ENCODE results near the gene EEF1E1. TPM values are rescaled to one million over a fixed set of nuclear protein-coding genes. Genes with fewer than 3 reads are reported as not detected.

Gene EEF1E1
- total RNA-seq, 1 donor from 2014 or later, result 52.6 TPM

GRCh38 chr6:8113131-8113654 is 10.8 kb upstream of the EEF1E1 start:
- TF ChIP-seq, protein P1, sequence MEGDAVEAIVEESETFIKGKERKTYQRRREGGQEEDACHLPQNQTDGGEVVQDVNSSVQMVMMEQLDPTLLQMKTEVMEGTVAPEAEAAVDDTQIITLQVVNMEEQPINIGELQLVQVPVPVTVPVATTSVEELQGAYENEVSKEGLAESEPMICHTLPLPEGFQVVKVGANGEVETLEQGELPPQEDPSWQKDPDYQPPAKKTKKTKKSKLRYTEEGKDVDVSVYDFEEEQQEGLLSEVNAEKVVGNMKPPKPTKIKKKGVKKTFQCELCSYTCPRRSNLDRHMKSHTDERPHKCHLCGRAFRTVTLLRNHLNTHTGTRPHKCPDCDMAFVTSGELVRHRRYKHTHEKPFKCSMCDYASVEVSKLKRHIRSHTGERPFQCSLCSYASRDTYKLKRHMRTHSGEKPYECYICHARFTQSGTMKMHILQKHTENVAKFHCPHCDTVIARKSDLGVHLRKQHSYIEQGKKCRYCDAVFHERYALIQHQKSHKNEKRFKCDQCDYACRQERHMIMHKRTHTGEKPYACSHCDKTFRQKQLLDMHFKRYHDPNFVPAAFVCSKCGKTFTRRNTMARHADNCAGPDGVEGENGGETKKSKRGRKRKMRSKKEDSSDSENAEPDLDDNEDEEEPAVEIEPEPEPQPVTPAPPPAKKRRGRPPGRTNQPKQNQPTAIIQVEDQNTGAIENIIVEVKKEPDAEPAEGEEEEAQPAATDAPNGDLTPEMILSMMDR (IDR thresholded peaks at IDR 0.05; ENCODE audit: insufficient read depth, low read length, poor library complexity, severe bottlenecking), result no peak
- Histone ChIP-seq H3K4me3 (ENCODE audit: low read depth, low read length) (no peak overlapping the region), H3K36me3 (ENCODE audit: control insufficient read depth, insufficient read depth, low read length) (no peaks in the 10 kb centered on the region), H3K27me3 (ENCODE audit: control insufficient read depth, insufficient read depth, low read length) (no peaks in the 10 kb centered on the region)
- no peak for DNase-seq (ENCODE audit: low read depth)

- H3K27me3 ChIP-seq (ENCODE audit: control insufficient read depth, insufficient read depth, low read length), result no peaks in the 10 kb centered on the region
- H3K4me3 ChIP-seq (ENCODE audit: low read depth, low read length), result no peak overlapping the region
- TF ChIP-seq, protein P1 (IDR thresholded peaks at IDR 0.05; ENCODE audit: insufficient read depth, low read length, poor library complexity, severe bottlenecking), result no peak
- no peak for DNase-seq (ENCODE audit: low read depth)
- no peaks in the 10 kb centered on the region for H3K36me3 ChIP-seq (ENCODE audit: control insufficient read depth, insufficient read depth, low read length)
These were observed 8.4 kb upstream of the EEF1E1 start for GRCh38 chr6:8110725-8111124.

DNA sequence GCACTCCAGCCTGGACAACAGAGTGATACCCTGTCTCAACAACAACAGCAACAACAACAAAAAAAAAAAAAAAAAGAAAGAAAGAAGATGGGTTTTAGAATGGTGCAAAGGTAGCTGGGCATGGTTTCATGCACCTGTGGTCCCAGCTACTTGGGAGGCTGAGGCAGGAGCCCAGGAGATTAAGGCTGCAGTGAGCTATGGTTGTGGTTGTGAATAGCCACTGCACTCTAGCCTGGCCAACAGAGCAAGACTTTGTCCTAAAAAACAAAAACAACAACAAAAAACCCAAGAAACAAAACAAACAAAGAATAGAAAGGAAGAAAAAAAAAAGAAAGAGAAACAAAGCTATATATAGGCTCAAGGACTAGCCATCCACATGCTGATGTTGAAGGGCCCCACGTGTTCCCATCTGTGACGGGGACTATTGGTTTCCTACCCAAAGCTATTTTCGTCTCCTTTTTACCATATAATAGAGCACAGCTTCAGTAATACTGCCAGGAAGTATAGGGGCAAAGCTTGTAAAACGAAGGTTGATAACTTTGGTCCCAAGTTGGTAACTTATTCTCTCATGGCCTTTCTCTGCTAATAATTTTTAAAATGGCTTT is 7.9 kb upstream of the EEF1E1 start:
- DNase-seq (ENCODE audit: low read depth), result no peak
- Histone ChIP-seq H3K4me3 (ENCODE audit: low read depth, low read length) (no peak overlapping the region), H3K27me3 (ENCODE audit: control insufficient read depth, insufficient read depth, low read length) (no peaks in the 10 kb centered on the region), H3K36me3 (ENCODE audit: control insufficient read depth, insufficient read depth, low read length) (no peaks in the 10 kb centered on the region)
- TF ChIP-seq, protein P1 (IDR thresholded peaks at IDR 0.05; ENCODE audit: insufficient read depth, low read length, poor library complexity, severe bottlenecking), result no peak

DNA sequence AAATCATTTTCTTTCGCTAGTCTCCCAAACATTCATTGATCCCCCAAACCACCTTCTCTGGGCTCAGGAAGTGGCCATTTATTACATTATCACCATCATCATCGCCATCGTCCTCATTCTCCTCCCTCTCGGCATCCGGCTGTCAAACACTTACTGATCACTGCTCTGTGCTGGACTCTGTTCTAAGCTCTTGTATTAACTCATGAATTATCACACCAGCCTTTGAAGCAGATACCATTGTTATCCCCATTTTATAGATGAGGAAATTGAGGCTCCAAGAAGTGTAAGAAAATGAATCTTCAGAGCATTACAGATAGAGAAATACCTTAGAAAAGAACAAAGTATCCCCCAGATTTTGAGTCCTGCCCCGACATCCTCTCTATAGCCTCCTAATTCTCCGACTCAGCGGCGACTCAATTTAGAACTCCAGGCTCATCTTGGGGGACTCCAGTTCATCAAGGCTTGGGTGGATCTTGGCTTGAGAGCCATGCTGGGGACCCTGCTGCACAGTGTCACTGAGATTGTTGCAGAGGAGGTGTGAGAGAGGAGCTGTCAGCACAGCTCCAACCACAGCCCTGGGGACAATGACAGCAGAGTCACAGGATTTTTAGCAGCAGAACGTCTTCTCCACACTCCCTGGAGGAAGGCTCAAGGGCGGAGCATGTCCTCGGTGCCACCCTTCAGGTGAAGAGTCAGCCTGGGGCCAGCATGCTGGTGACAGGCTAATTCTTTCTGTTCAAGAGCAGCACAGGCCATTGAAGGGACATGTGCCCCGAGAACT is 6.6 kb upstream of the EEF1E1 start:
- Histone ChIP-seq H3K36me3 (ENCODE audit: control insufficient read depth, insufficient read depth, low read length) (no peaks in the 10 kb centered on the region), H3K27me3 (ENCODE audit: control insufficient read depth, insufficient read depth, low read length) (no peaks in the 10 kb centered on the region), H3K4me3 (ENCODE audit: low read depth, low read length) (no peak overlapping the region)
- TF ChIP-seq, protein P1 (IDR thresholded peaks at IDR 0.05; ENCODE audit: insufficient read depth, low read length, poor library complexity, severe bottlenecking), result no peak
- no peak for DNase-seq (ENCODE audit: low read depth)

GRCh38 chr6:8108031-8108660 is 5.8 kb upstream of the EEF1E1 start:
- TF ChIP-seq, protein P1 (IDR thresholded peaks at IDR 0.05; ENCODE audit: insufficient read depth, low read length, poor library complexity, severe bottlenecking), result no peak
- Histone ChIP-seq H3K27me3 (ENCODE audit: control insufficient read depth, insufficient read depth, low read length) (no peaks in the 10 kb centered on the region), H3K4me3 (ENCODE audit: low read depth, low read length) (no peak overlapping the region), H3K36me3 (ENCODE audit: control insufficient read depth, insufficient read depth, low read length) (no peaks in the 10 kb centered on the region)
- DNase-seq (ENCODE audit: low read depth), result no peak
